HepG2 (cell line): ENCODE results near the gene EPHB3. TPM values are rescaled to one million over a fixed set of nuclear protein-coding genes. Genes with fewer than 3 reads are reported as not detected.

Experiments
- ATF3 ChIP-seq: sonication (generic); formaldehyde crosslinking; IDR thresholded peaks from 2 replicates; pipeline ENCODE4 v1.4.0; 2020; ENCODE audit warnings: missing genetic modification reagents
- BRCA1 ChIP-seq: sonication (generic); formaldehyde crosslinking; IDR thresholded peaks from 2 replicates; pipeline ENCODE4 v1.4.0; 2020; ENCODE audit warnings: missing genetic modification reagents
- CENPX ChIP-seq: sonication (generic); formaldehyde crosslinking; IDR thresholded peaks from 2 replicates; pipeline ENCODE4 v1.9.0; 2021; ENCODE audit warnings: mild to moderate bottlenecking, missing genetic modification reagents, moderate library complexity
- EHMT2 ChIP-seq: fragments of 200-600 bp; sonication (generic); IDR thresholded peaks from 2 replicates; pipeline ENCODE4 v1.7.0; 2017; ENCODE audit warnings: antibody characterized with exemption, low read depth, low read length, borderline replicate concordance
- ELF3 ChIP-seq: IDR thresholded peaks from 2 replicates; pipeline ENCODE4 v1.6.1; 2016; ENCODE audit warnings: missing genetic modification reagents, missing compliant biosample characterization
- FOXP4 ChIP-seq: sonication (generic); formaldehyde crosslinking; IDR thresholded peaks from 2 replicates; pipeline ENCODE4 v1.4.0; 2020; ENCODE audit warnings: missing genetic modification reagents
- JARID2 ChIP-seq: sonication (generic); formaldehyde crosslinking; IDR thresholded peaks from 2 replicates; pipeline ENCODE4 v1.8.1; 2023; ENCODE audit warnings: missing genetic modification reagents, inconsistent platforms; ENCODE audit not compliant: insufficient replicate concordance
- KIAA2018 ChIP-seq: sonication (generic); formaldehyde crosslinking; IDR thresholded peaks from 2 replicates; pipeline ENCODE4 v1.5.0; 2020; ENCODE audit warnings: mild to moderate bottlenecking, missing genetic modification reagents, borderline replicate concordance
- KLF6 ChIP-seq: IDR thresholded peaks from 2 replicates; pipeline ENCODE4 v1.8.0; 2016; ENCODE audit warnings: missing biosample characterization, missing genetic modification reagents
- ONECUT2 ChIP-seq: sonication (generic); formaldehyde crosslinking; IDR thresholded peaks from 2 replicates; pipeline ENCODE4 v1.4.0; 2020; ENCODE audit warnings: missing genetic modification reagents
- RFX5 ChIP-seq: IDR thresholded peaks from 2 replicates; pipeline ENCODE4 v1.6.1; 2011; ENCODE audit warnings: low read depth, low read length, improper control_type of control experiment
- ZNF205 ChIP-seq: IDR thresholded peaks from 2 replicates; pipeline ENCODE4 v1.6.1; 2018; ENCODE audit warnings: missing biosample characterization, missing genetic modification reagents
- polyA plus RNA-seq, 8 experiments: library from polyadenylated mRNA; depleted of rRNA in 3 of 8; stranded (reverse) in 7 of 8; unstranded in 1 of 8; fragments of >200 nt; fragmentation: Illumina TruSeq in 4 of 8; extraction: Trizol in 4 of 8; gene quantifications; 2 replicates each; pipeline versions ENCODE4 v1.2.1 to v1.2.3, GENCODE V29; 2011 to 2016; ENCODE audit warnings: low read depth in 4 of 8, missing spikeins in 1 of 8, mixed read lengths in 1 of 8; ENCODE audit not compliant: insufficient read depth in 1 of 8
- total RNA-seq, 5 experiments: library from RNA; depleted of rRNA; stranded (reverse); fragments of >200 nt; fragmentation: Illumina TruSeq; extraction: Trizol; gene quantifications; 2 replicates each; pipeline ENCODE4 v1.2.3, GENCODE V29; 2016; ENCODE audit warnings: low read depth in 1 of 5

The EPHB3 gene
- total and polyA plus RNA-seq, 2 of the 13 experiments (the other 11 are each of a cell fraction or from before 2014, with no cell fraction given), result 0.01 TPM; not detected in 1

- TF ChIP-seq KIAA2018 (CRISPR knock-in tag) (no peak), CENPX (CRISPR knock-in tag) (no peak), EHMT2 (no peak), ELF3 (CRISPR knock-in tag) (no peak), RFX5 (no peak), ONECUT2 (no peak), BRCA1 (CRISPR knock-in tag) (no peak), ZNF205 (CRISPR knock-in tag) (no peak), JARID2 (no peak), ATF3 (CRISPR knock-in tag) (no peak), FOXP4 (no peak), KLF6 (CRISPR knock-in tag) (no peak)
These were observed 47.5 kb upstream of the EPHB3 start (continued) for GRCh38 chr3:184514171-184514490.
